Mesothelial cell of epicardium (in vitro differentiated cells): ENCODE data around the gene LRRC4B. TPM values are rescaled to one million over a fixed set of nuclear protein-coding genes. Genes with fewer than 3 reads are reported as not detected.
A peak's percentile ranks its signal among the peaks of the same experiment; 100 is the strongest.

Experiments used
- DNase-seq, 2 experiments: peaks; one replicate each; pipeline ENCODE4 v3.0.0; 2021; ENCODE audit warnings: low spot score in 2 of 2; ENCODE audit not compliant: unreplicated experiment in 2 of 2
- H3K27ac Mint-ChIP-seq: 2 replicates; pipeline ENCODE4 v1.8.0; 2021; ENCODE audit warnings: mixed read lengths
- H3K27me3 Mint-ChIP-seq: 2 replicates; pipeline ENCODE4 v1.8.0; 2021; ENCODE audit warnings: low read depth, mixed read lengths
- H3K36me3 Mint-ChIP-seq: 2 replicates; pipeline ENCODE4 v1.8.0; 2021; ENCODE audit warnings: mixed read lengths
- H3K4me1 Mint-ChIP-seq: 2 replicates; pipeline ENCODE4 v1.8.0; 2021; ENCODE audit warnings: mixed read lengths
- H3K4me3 Mint-ChIP-seq: 2 replicates; pipeline ENCODE4 v1.8.0; 2021; ENCODE audit warnings: mild to moderate bottlenecking, moderate library complexity, mixed read lengths
- H3K9me3 Mint-ChIP-seq: 2 replicates; pipeline ENCODE4 v1.8.0; 2021; ENCODE audit warnings: mixed read lengths
- total RNA-seq: library from RNA; stranded (reverse); gene quantifications from 3 replicates; pipeline ENCODE4 v1.2.1, GENCODE V29; 2021
- TF ChIP-seq, protein P1 (sequence below): fragments of 200-600 bp; sonication (generic); IDR thresholded peaks from one replicate; pipeline ENCODE4 v1.5.0; 2021; ENCODE audit warnings: antibody characterized with exemption; ENCODE audit not compliant: unreplicated experiment

The LRRC4B gene
- total RNA-seq, 1 donor from 2014 or later = 16.3 TPM

- TF ChIP-seq, protein P1, sequence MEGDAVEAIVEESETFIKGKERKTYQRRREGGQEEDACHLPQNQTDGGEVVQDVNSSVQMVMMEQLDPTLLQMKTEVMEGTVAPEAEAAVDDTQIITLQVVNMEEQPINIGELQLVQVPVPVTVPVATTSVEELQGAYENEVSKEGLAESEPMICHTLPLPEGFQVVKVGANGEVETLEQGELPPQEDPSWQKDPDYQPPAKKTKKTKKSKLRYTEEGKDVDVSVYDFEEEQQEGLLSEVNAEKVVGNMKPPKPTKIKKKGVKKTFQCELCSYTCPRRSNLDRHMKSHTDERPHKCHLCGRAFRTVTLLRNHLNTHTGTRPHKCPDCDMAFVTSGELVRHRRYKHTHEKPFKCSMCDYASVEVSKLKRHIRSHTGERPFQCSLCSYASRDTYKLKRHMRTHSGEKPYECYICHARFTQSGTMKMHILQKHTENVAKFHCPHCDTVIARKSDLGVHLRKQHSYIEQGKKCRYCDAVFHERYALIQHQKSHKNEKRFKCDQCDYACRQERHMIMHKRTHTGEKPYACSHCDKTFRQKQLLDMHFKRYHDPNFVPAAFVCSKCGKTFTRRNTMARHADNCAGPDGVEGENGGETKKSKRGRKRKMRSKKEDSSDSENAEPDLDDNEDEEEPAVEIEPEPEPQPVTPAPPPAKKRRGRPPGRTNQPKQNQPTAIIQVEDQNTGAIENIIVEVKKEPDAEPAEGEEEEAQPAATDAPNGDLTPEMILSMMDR = no peak
- no peaks in the 10 kb centered on the region for H3K9me3 Mint-ChIP-seq
- peaks cover 89% of the 10 kb centered on the region for H3K27me3 Mint-ChIP-seq
- H3K27ac Mint-ChIP-seq = no peak overlapping the region
- H3K4me1 Mint-ChIP-seq = peaks cover 14% of the 10 kb centered on the region
- no peak for DNase-seq
- H3K36me3 Mint-ChIP-seq = no peaks in the 10 kb centered on the region
- peak overlapping the region; percentile 91 for H3K4me3 Mint-ChIP-seq
These were observed 11.1 kb downstream of the LRRC4B start for GRCh38 chr19:50557009-50557613.

GRCh38 chr19:50556282-50557008 is 11.8 kb downstream of the LRRC4B start:
- Mint-ChIP-seq H3K4me3 (peak overlapping the region; percentile 91), H3K9me3 (no peaks in the 10 kb centered on the region), H3K27me3 (peaks cover 93% of the 10 kb centered on the region), H3K36me3 (no peaks in the 10 kb centered on the region), H3K4me1 (peaks cover 17% of the 10 kb centered on the region), H3K27ac (peak overlapping the region; percentile 87)
- TF ChIP-seq, protein P1 = peak; percentile 95
- peak; percentile 82 to 92 for DNase-seq

GRCh38 chr19:50555450-50556281 is 12.6 kb downstream of the LRRC4B start:
- peak overlapping the region; percentile 91 for H3K4me3 Mint-ChIP-seq
- DNase-seq = no peak
- TF ChIP-seq, protein P1 = no peak
- no peaks in the 10 kb centered on the region for H3K36me3 Mint-ChIP-seq
- H3K9me3 Mint-ChIP-seq = no peaks in the 10 kb centered on the region
- H3K4me1 Mint-ChIP-seq = peaks cover 17% of the 10 kb centered on the region
- no peak overlapping the region for H3K27ac Mint-ChIP-seq
- H3K27me3 Mint-ChIP-seq = peaks cover 89% of the 10 kb centered on the region

GRCh38 chr19:50555033-50555432 is 13.2 kb downstream of the LRRC4B start:
- TF ChIP-seq, protein P1 = no peak
- H3K9me3 Mint-ChIP-seq = no peaks in the 10 kb centered on the region
- H3K4me3 Mint-ChIP-seq = no peak overlapping the region
- DNase-seq = no peak
- H3K4me1 Mint-ChIP-seq = peaks cover 20% of the 10 kb centered on the region
- peaks cover 90% of the 10 kb centered on the region for H3K27me3 Mint-ChIP-seq
- H3K36me3 Mint-ChIP-seq = no peaks in the 10 kb centered on the region
- no peak overlapping the region for H3K27ac Mint-ChIP-seq

- Mint-ChIP-seq H3K4me3 (no peak overlapping the region), H3K27me3 (peaks cover 90% of the 10 kb centered on the region)
These were observed 14.0 kb downstream of the LRRC4B start for GRCh38 chr19:50554212-50554611.

More at GRCh38 chr19:50554212-50554611, 14.0 kb downstream of the LRRC4B start:
- DNase-seq = no peak
- peaks cover 20% of the 10 kb centered on the region for H3K4me1 Mint-ChIP-seq
- H3K27ac Mint-ChIP-seq = no peak overlapping the region
- TF ChIP-seq, protein P1 = no peak
- H3K9me3 Mint-ChIP-seq = no peaks in the 10 kb centered on the region
- H3K36me3 Mint-ChIP-seq = no peaks in the 10 kb centered on the region
